GM10847 (cell line): ENCODE measurements around the gene VAPB.
A peak's percentile ranks its signal among the peaks of the same experiment; 100 is the strongest.

Experiments used
- POLR2A ChIP-seq: IDR thresholded peaks from 2 replicates; pipeline ENCODE4 v1.6.1; 2011; ENCODE audit not compliant: insufficient read length; ENCODE audit errors: extremely low read depth

The VAPB gene

GRCh38 chr20:58374027-58374850, 14.8 kb upstream of the VAPB start:
- TF ChIP-seq POLR2A, result no peak

DNA sequence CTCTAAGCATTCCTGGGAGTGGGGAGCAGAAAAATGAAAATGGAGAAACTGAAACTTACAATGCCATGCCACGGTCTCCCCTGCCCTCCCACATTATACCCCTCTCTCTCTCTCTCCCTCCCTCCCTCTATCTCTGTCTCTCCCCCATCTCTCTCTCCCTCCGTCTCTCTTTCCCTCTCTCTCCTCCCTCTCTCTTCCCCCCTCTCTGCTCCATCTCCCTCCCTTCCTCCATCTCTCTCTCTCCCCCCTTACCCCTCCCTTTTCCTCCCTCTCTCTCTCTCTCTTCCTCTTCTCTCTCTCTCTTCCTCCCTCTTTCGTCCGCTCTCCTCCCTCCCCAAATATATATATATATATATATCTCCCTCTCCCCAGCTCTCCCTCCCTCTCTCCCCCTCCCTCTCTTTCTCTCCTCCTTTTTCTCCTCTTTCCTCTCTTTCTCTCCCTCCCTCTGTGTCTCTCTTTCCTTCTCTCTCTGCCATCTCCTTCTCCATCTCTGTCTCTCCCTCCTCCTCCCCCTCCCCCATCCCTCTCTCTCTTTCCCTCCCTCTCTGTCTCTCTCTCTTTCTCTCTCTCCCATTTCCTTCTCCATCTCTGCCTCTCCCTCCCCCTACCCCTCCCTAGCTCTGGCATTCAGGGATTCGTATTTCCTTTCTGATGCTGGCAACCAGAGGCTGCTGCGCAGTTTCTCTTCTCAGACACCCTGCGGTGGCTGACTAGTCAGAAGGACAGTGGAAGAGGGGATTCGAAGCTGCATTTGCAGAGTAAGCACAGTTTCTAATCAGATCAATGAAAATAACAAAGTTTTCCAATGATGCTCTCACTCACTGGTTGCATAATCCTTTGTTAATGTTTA, 13.9 kb upstream of the VAPB start:
- TF ChIP-seq POLR2A, result no peak

GRCh38 chr20:58375759-58376352, 13.2 kb upstream of the VAPB start:
- no peak for TF ChIP-seq POLR2A

DNA sequence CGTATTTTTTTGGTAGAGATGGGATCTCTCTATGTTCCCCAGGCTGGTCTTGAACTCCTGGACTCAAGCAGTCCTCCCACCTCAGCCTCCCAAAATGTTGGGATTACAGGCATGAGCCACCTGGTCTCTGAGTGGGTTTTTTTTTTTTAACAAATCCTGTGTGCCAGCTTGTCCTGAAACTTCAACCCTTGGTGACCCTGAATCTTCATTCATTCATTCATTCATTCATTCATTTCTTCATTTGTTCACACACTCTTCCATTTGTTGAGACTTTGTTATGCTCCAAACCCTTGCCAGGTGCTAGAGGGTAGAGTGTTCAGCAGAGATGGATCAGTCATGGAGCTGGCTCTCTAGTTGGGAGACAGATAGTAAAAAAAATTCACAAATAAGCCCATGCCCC, 12.0 kb upstream of the VAPB start:
- TF ChIP-seq POLR2A, result no peak

- no peak for TF ChIP-seq POLR2A
These were observed 11.1 kb upstream of the VAPB start for GRCh38 chr20:58377766-58378401.

- no peak for TF ChIP-seq POLR2A
These were observed 10.3 kb upstream of the VAPB start for GRCh38 chr20:58378704-58379103.

- TF ChIP-seq POLR2A, result no peak
These were observed 7.4 kb upstream of the VAPB start for GRCh38 chr20:58381627-58382026.

DNA sequence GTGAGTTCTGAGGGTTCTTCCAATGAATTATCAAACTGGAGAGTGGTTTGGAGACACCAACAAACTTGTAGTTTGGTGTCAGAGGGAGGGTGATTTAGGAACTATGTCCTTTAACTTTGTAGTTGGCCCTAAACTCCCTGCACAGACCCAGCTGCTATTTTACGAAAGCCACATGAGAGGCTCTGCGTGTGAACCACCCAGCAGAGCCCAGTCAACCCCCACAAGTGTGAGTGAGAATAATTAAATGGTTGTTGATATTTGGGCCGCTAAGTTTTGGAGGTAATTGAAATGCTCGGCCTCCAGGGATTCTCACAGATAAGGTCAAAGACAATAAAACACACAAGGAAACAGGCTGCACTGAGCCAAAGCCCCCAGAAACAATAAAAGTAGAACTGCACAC, 6.9 kb upstream of the VAPB start:
- no peak for TF ChIP-seq POLR2A

GRCh38 chr20:58384821-58385220, 4.2 kb upstream of the VAPB start:
- no peak for TF ChIP-seq POLR2A

GRCh38 chr20:58388028-58388601, 914 bp upstream of the VAPB start:
- no peak for TF ChIP-seq POLR2A

GRCh38 chr20:58389324-58389967, 417 bp downstream of the VAPB start:
- peak; percentile 5 for TF ChIP-seq POLR2A

- TF ChIP-seq POLR2A, result no peak
These were observed 1.1 kb downstream of the VAPB start for GRCh38 chr20:58389968-58390658.

- TF ChIP-seq POLR2A, result no peak
These were observed 1.6 kb downstream of the VAPB start for GRCh38 chr20:58390659-58391035.

GRCh38 chr20:58392286-58392685, 3.3 kb downstream of the VAPB start:
- no peak for TF ChIP-seq POLR2A
